ENCODE data around the gene MFAP3. TPM values are rescaled to one million over a fixed set of nuclear protein-coding genes. Genes with fewer than 3 reads are reported as not detected.

MFAP3 gene
- total and polyA plus RNA-seq, 7 donors, result 2.4 to 34.6 (median 25.7) TPM

- Histone ChIP-seq H3K27ac (no peak overlapping the region), H3K27me3 (no peaks in the 10 kb centered on the region), H3K9me3 (no peaks in the 10 kb centered on the region), H3K36me3 (peaks cover 0 to 22% (median 0%) of the 10 kb centered on the region in 4 donors), H3K4me1 (peaks cover 0 to 20% (median 16%) of the 10 kb centered on the region in 4 donors), H3K4me3 (no peak overlapping the region)
- intact Hi-C loops (cut with DNase I), result no loop called here
- 62 to 85% methylated on average over 3 of the region's 3 CpGs for WGBS, 2 donors
- TF ChIP-seq EP300 (IDR thresholded peaks at IDR 0.05) (no peak), CTCF (IDR thresholded peaks at IDR 0.05) (no peak), POLR2A (IDR thresholded peaks at IDR 0.05) (no peak), POLR2AphosphoS5 (IDR thresholded peaks at IDR 0.05) (no peak)
- DNase-seq, result no peak
Measured at GRCh38 chr5:154034944-154035343, 3.8 kb upstream of the MFAP3 start.

GRCh38 chr5:154038261-154038706, 483 bp upstream of the MFAP3 start:
- H3K27me3 ChIP-seq, result no peaks in the 10 kb centered on the region
- peaks cover 0 to 2% (median 0%) of the 10 kb centered on the region in 4 donors for H3K36me3 ChIP-seq
- intact Hi-C loops (cut with DNase I), result no loop called here
- TF ChIP-seq CTCF (IDR thresholded peaks at IDR 0.05) (no peak), POLR2A (IDR thresholded peaks at IDR 0.05) (no peak), EP300 (IDR thresholded peaks at IDR 0.05) (no peak), POLR2AphosphoS5 (IDR thresholded peaks at IDR 0.05) (no peak)
- 1% methylated on average over 22 of the region's 22 CpGs for WGBS, 2 donors
- H3K4me3 ChIP-seq, result peak overlapping the region; percentile 71 to 89 (median 76)
- no peak for DNase-seq
- peaks cover 0 to 34% (median 24%) of the 10 kb centered on the region in 4 donors for H3K4me1 ChIP-seq
- H3K27ac ChIP-seq, result peak overlapping the region; percentile 85 to 89 (median 86)
- no peaks in the 10 kb centered on the region for H3K9me3 ChIP-seq

GRCh38 chr5:154039458-154039829, 677 bp downstream of the MFAP3 start:
- peak overlapping the region; percentile 85 to 89 (median 86) for H3K27ac ChIP-seq
- no peak for DNase-seq
- intact Hi-C loops (cut with DNase I), result no loop called here
- WGBS, 2 donors, result 34 to 64% methylated on average over 1 of the region's 1 CpG
- no peaks in the 10 kb centered on the region for H3K36me3 ChIP-seq
- TF ChIP-seq CTCF (IDR thresholded peaks at IDR 0.05), result no peak
- no peak for TF ChIP-seq EP300 (IDR thresholded peaks at IDR 0.05)
- no peak for TF ChIP-seq POLR2A (IDR thresholded peaks at IDR 0.05)
- no peak for TF ChIP-seq POLR2AphosphoS5 (IDR thresholded peaks at IDR 0.05)
- H3K4me3 ChIP-seq, result peak overlapping the region; percentile 71 to 89 (median 76)
- H3K9me3 ChIP-seq, result no peaks in the 10 kb centered on the region
- H3K4me1 ChIP-seq, result peaks cover 0 to 39% (median 24%) of the 10 kb centered on the region in 4 donors
- no peaks in the 10 kb centered on the region for H3K27me3 ChIP-seq

- Histone ChIP-seq H3K27ac (peak overlapping the region in 2 of 4 donors; percentile 7 to 35), H3K4me1 (peaks cover 0 to 31% (median 19%) of the 10 kb centered on the region in 4 donors), H3K36me3 (no peaks in the 10 kb centered on the region), H3K4me3 (no peak overlapping the region), H3K9me3 (no peaks in the 10 kb centered on the region), H3K27me3 (no peaks in the 10 kb centered on the region)
- no peak for TF ChIP-seq CTCF (IDR thresholded peaks at IDR 0.05)
- TF ChIP-seq POLR2AphosphoS5 (IDR thresholded peaks at IDR 0.05), result peak in 1 of 4 donors; percentile 49
- intact Hi-C loops (cut with DNase I), result no loop called here
- WGBS, 2 donors, result 53 to 67% methylated on average over 2 of the region's 2 CpGs
- no peak for DNase-seq
Measured at GRCh38 chr5:154042766-154043165, 4.0 kb downstream of the MFAP3 start.

GRCh38 chr5:154044099-154044498, 5.3 kb downstream of the MFAP3 start:
- no peak for DNase-seq
- Histone ChIP-seq H3K36me3 (no peaks in the 10 kb centered on the region), H3K9me3 (no peaks in the 10 kb centered on the region), H3K4me1 (peaks cover 0 to 29% (median 28%) of the 10 kb centered on the region in 4 donors), H3K27me3 (no peaks in the 10 kb centered on the region), H3K27ac (no peak overlapping the region), H3K4me3 (no peak overlapping the region)
- no peak for TF ChIP-seq EP300 (IDR thresholded peaks at IDR 0.05)
- intact Hi-C loops (cut with DNase I), result no loop called here
- 90 to 93% methylated on average over 3 of the region's 3 CpGs for WGBS, 2 donors
